GM21381 (cell line): ENCODE data around the gene ADH5.
"Not testable (repeated sequence)": the region's sequence is repeated elsewhere in the genome, so short reads cannot be mapped to it uniquely, and the experiment has no call there.

ENCODE experiments used
- ATAC-seq: cut with Tn5 transposase; IDR thresholded peaks from one replicate; pipeline ENCODE4 v1.9.1; 2021; ENCODE audit warnings: mild to moderate bottlenecking, moderate library complexity; ENCODE audit not compliant: unreplicated experiment

ADH5 gene

GRCh38 chr4:99088481-99089365 is at the start of gene ADH5:
Gene ADH5, minus strand, starts transcription at chr4:99088788. Its CDS starts 88 bp downstream, at chr4:99088700.
- peak; percentile 90 for ATAC-seq

GRCh38 chr4:99136329-99136728 is 47.7 kb upstream of the ADH5 start:
- ATAC-seq: no peak

GRCh38 chr4:99135541-99136162 is 47.1 kb upstream of the ADH5 start:
- ATAC-seq: no peak

- no peak for ATAC-seq
Observed at GRCh38 chr4:99134586-99134985, 46.0 kb upstream of the ADH5 start.

GRCh38 chr4:99131378-99131777 is 42.8 kb upstream of the ADH5 start:
- no peak for ATAC-seq

GRCh38 chr4:99126376-99126775 is 37.8 kb upstream of the ADH5 start:
- no peak for ATAC-seq

GRCh38 chr4:99121008-99121407 is 32.4 kb upstream of the ADH5 start:
- ATAC-seq: no peak

GRCh38 chr4:99120501-99120900 is 31.9 kb upstream of the ADH5 start:
- ATAC-seq: no peak

GRCh38 chr4:99117876-99118693 is 29.5 kb upstream of the ADH5 start:
- no peak for ATAC-seq

GRCh38 chr4:99117122-99117841 is 28.7 kb upstream of the ADH5 start:
- not testable (repeated sequence) for ATAC-seq

- ATAC-seq: not testable (repeated sequence)
Observed at GRCh38 chr4:99109286-99109685, 20.7 kb upstream of the ADH5 start.

- no peak for ATAC-seq
Observed at GRCh38 chr4:99104153-99104552, 15.6 kb upstream of the ADH5 start.

- no peak for ATAC-seq
Observed at GRCh38 chr4:99103166-99103565, 14.6 kb upstream of the ADH5 start.

GRCh38 chr4:99102634-99103033 is 14.0 kb upstream of the ADH5 start:
- ATAC-seq: no peak

- ATAC-seq: no peak
Observed at GRCh38 chr4:99100876-99101275, 12.3 kb upstream of the ADH5 start.

GRCh38 chr4:99099814-99100213 is 11.2 kb upstream of the ADH5 start:
- ATAC-seq: not testable (repeated sequence)

- ATAC-seq: no peak
Observed at GRCh38 chr4:99099311-99099710, 10.7 kb upstream of the ADH5 start.

- ATAC-seq: not testable (repeated sequence)
Observed at GRCh38 chr4:99091841-99092240, 3.3 kb upstream of the ADH5 start.

- ATAC-seq: no peak
Observed at GRCh38 chr4:99091216-99091575, 2.6 kb upstream of the ADH5 start.

- no peak for ATAC-seq
Observed at GRCh38 chr4:99090481-99091215, 2.1 kb upstream of the ADH5 start.
